Karpas-422 (cell line): Measurements from ENCODE around the gene PCDHB5. TPM values are rescaled to one million over a fixed set of nuclear protein-coding genes. Genes with fewer than 3 reads are reported as not detected.
"Not testable (repeated sequence)": the region's sequence is repeated elsewhere in the genome, so short reads cannot be mapped to it uniquely, and the experiment has no call there.

Experiments
- DNase-seq: peaks from one replicate; pipeline ENCODE4 v3.0.0-alpha.2; 2015
- H2AFZ ChIP-seq: fragments of 200-600 bp; sonication (generic); 2 replicates; pipeline ENCODE4 v1.6.1; 2014; ENCODE audit warnings: antibody characterized with exemption, low read length, mixed read lengths
- H3K27ac ChIP-seq: fragments of 200-600 bp; sonication (generic); 2 replicates; pipeline ENCODE4 v1.5.1; 2014; ENCODE audit warnings: mild to moderate bottlenecking, low read length, moderate library complexity
- H3K27me3 ChIP-seq: fragments of 200-600 bp; sonication (generic); 2 replicates; pipeline ENCODE4 v1.6.1; 2014; ENCODE audit warnings: low read length, mixed read lengths
- H3K36me3 ChIP-seq: fragments of 200-600 bp; sonication (generic); 2 replicates; pipeline ENCODE4 v1.6.1; 2014; ENCODE audit warnings: low read length, mixed read lengths; ENCODE audit not compliant: insufficient read depth
- H3K4me1 ChIP-seq: fragments of 200-600 bp; sonication (generic); 2 replicates; pipeline ENCODE4 v1.6.1; 2014; ENCODE audit warnings: mild to moderate bottlenecking, low read length, mixed read lengths
- H3K4me2 ChIP-seq: fragments of 200-600 bp; sonication (generic); 2 replicates; pipeline ENCODE4 v1.6.1; 2014; ENCODE audit warnings: low read length, low read depth, mild to moderate bottlenecking; ENCODE audit not compliant: poor library complexity, severe bottlenecking
- H3K4me3 ChIP-seq: fragments of 200-600 bp; sonication (generic); 2 replicates; pipeline ENCODE4 v1.5.1; 2014; ENCODE audit warnings: mild to moderate bottlenecking, antibody characterized with exemption, low read length, mixed read lengths
- H3K79me2 ChIP-seq: fragments of 200-600 bp; sonication (generic); 2 replicates; pipeline ENCODE4 v1.6.1; 2014; ENCODE audit warnings: mild to moderate bottlenecking, low read length, mixed read lengths
- H3K9ac ChIP-seq: fragments of 200-600 bp; sonication (generic); 2 replicates; pipeline ENCODE4 v1.6.0; 2014; ENCODE audit warnings: low read length
- H3K9me2 ChIP-seq: fragments of 200-600 bp; sonication (generic), shearing (Covaris generic); replicated peaks from 2 replicates; pipeline ENCODE4 v1.6.0; 2014; ENCODE audit warnings: mild to moderate bottlenecking, low read length, moderate library complexity; ENCODE audit not compliant: insufficient read depth
- H3K9me3 ChIP-seq: fragments of 300-700, 200-600 bp; sonication (generic); 2 replicates; pipeline ENCODE4 v1.6.1; 2014; ENCODE audit warnings: low read length, mixed read lengths
- H4K20me1 ChIP-seq: fragments of 200-600 bp; sonication (generic); 2 replicates; pipeline ENCODE4 v1.6.1; 2014; ENCODE audit warnings: mild to moderate bottlenecking, antibody characterized with exemption, low read length, low read depth; ENCODE audit not compliant: insufficient read depth
- total RNA-seq: library from RNA; depleted of rRNA; stranded (reverse); fragments of >200 nt; shearing (Covaris generic); gene quantifications from 2 replicates; pipeline ENCODE4 v1.2.3, GENCODE V29; 2014; ENCODE audit warnings: low replicate concordance; rRNA removed

Gene PCDHB5
- not detected in 2 replicates for total RNA-seq

- H3K79me2 ChIP-seq, result no peaks in the 10 kb centered on the region
- no peak within 1 kb of the TSS for H3K27ac ChIP-seq
- peak; percentile 62 for DNase-seq
- H3K4me3 ChIP-seq, result no peak within 1 kb of the TSS
- no peaks in the 10 kb centered on the region for H3K36me3 ChIP-seq
- H3K9me2 ChIP-seq, result no peaks in the 10 kb centered on the region
- H3K4me1 ChIP-seq, result no peaks in the 10 kb centered on the region
- no peak within 1 kb of the TSS for H3K9ac ChIP-seq
- H2AFZ ChIP-seq, result no peak within 1 kb of the TSS
- H3K9me3 ChIP-seq, result 0 out of 2 replicates have a peak, but pooled peaks cover 2% of the 10 kb centered on the region
- no peak within 1 kb of the TSS for H3K4me2 ChIP-seq
- no peaks in the 10 kb centered on the region for H3K27me3 ChIP-seq
- no peaks in the 10 kb centered on the region for H4K20me1 ChIP-seq
Observed at GRCh38 chr5:141135030-141135717, at the start of gene PCDHB5. PCDHB5 (plus strand) TSS chr5:141135206; CDS start chr5:141135435, 229 bp downstream.

GRCh38 chr5:141094481-141095262, 40.3 kb upstream of the PCDHB5 start, which contains the start of gene PCDHB2:
PCDHB2 (plus strand) TSS chr5:141094615; CDS start chr5:141094791, 176 bp downstream.
- Histone ChIP-seq H2AFZ (no peak within 1 kb of the TSS), H3K79me2 (no peaks in the 10 kb centered on the region), H3K27me3 (no peaks in the 10 kb centered on the region), H3K4me3 (no peak within 1 kb of the TSS), H3K36me3 (no peaks in the 10 kb centered on the region), H3K27ac (no peak within 1 kb of the TSS), H3K9ac (no peak within 1 kb of the TSS), H3K9me2 (no peaks in the 10 kb centered on the region), H3K4me1 (no peaks in the 10 kb centered on the region), H4K20me1 (no peaks in the 10 kb centered on the region), H3K9me3 (no peaks in the 10 kb centered on the region), H3K4me2 (no peak within 1 kb of the TSS)
- no peak for DNase-seq

- Histone ChIP-seq H3K4me1 (no peaks in the 10 kb centered on the region), H2AFZ (no peak overlapping the region), H3K79me2 (no peaks in the 10 kb centered on the region), H3K27me3 (no peaks in the 10 kb centered on the region), H3K4me3 (no peak overlapping the region), H3K9ac (no peak overlapping the region), H3K4me2 (no peak overlapping the region), H3K9me3 (no peaks in the 10 kb centered on the region), H4K20me1 (no peaks in the 10 kb centered on the region), H3K9me2 (no peaks in the 10 kb centered on the region), H3K36me3 (no peaks in the 10 kb centered on the region), H3K27ac (no peak overlapping the region)
- no peak for DNase-seq
Observed at GRCh38 chr5:141095263-141095641, 39.8 kb upstream of the PCDHB5 start.

- H2AFZ ChIP-seq, H3K9me2 ChIP-seq, H3K36me3 ChIP-seq, H3K27ac ChIP-seq, H3K9me3 ChIP-seq, H3K27me3 ChIP-seq, H3K4me2 ChIP-seq, H3K4me3 ChIP-seq, H3K9ac ChIP-seq, H3K79me2 ChIP-seq, DNase-seq, H4K20me1 ChIP-seq, H3K4me1 ChIP-seq: not testable (repeated sequence)
Observed at GRCh38 chr5:141096181-141096580, 38.8 kb upstream of the PCDHB5 start.

GRCh38 chr5:141096586-141096985, 38.4 kb upstream of the PCDHB5 start:
- not testable (repeated sequence) for H3K27me3 ChIP-seq, H3K9me3 ChIP-seq, H3K36me3 ChIP-seq, H3K27ac ChIP-seq, H3K9me2 ChIP-seq, H3K4me3 ChIP-seq, H3K79me2 ChIP-seq, H3K4me2 ChIP-seq, H3K9ac ChIP-seq, DNase-seq, H4K20me1 ChIP-seq, H2AFZ ChIP-seq, H3K4me1 ChIP-seq

- DNase-seq, result peak; percentile 80
Observed at GRCh38 chr5:141100243-141100805, 34.7 kb upstream of the PCDHB5 start, which contains the start of gene PCDHB3. PCDHB3 (plus strand) TSS chr5:141100473; CDS start chr5:141100650, 177 bp downstream.

GRCh38 chr5:141101059-141101458, 33.9 kb upstream of the PCDHB5 start:
- H2AFZ ChIP-seq, result no peak overlapping the region
- no peak overlapping the region for H3K27ac ChIP-seq
- no peak for DNase-seq
- H3K9me2 ChIP-seq, result no peaks in the 10 kb centered on the region
- H3K27me3 ChIP-seq, result no peaks in the 10 kb centered on the region
- H3K9me3 ChIP-seq, result no peaks in the 10 kb centered on the region
- no peak overlapping the region for H3K4me3 ChIP-seq
- H3K4me1 ChIP-seq, result no peaks in the 10 kb centered on the region
- H3K36me3 ChIP-seq, result no peaks in the 10 kb centered on the region
- H3K4me2 ChIP-seq, result no peak overlapping the region
- no peaks in the 10 kb centered on the region for H4K20me1 ChIP-seq
- no peaks in the 10 kb centered on the region for H3K79me2 ChIP-seq
- no peak overlapping the region for H3K9ac ChIP-seq

More at GRCh38 chr5:141100243-141100805, 34.7 kb upstream of the PCDHB5 start, which contains the start of gene PCDHB3:
- Histone ChIP-seq H3K36me3 (no peaks in the 10 kb centered on the region), H3K79me2 (no peaks in the 10 kb centered on the region), H3K9ac (no peak within 1 kb of the TSS), H3K27me3 (no peaks in the 10 kb centered on the region), H3K9me3 (no peaks in the 10 kb centered on the region), H3K27ac (no peak within 1 kb of the TSS), H3K4me2 (no peak within 1 kb of the TSS), H3K4me1 (no peaks in the 10 kb centered on the region), H3K9me2 (no peaks in the 10 kb centered on the region), H3K4me3 (no peak within 1 kb of the TSS), H4K20me1 (no peaks in the 10 kb centered on the region), H2AFZ (no peak within 1 kb of the TSS)

GRCh38 chr5:141102070-141102469, 32.9 kb upstream of the PCDHB5 start:
- not testable (repeated sequence) for H3K36me3 ChIP-seq, H3K9ac ChIP-seq, H2AFZ ChIP-seq, H3K79me2 ChIP-seq, H3K9me2 ChIP-seq, H3K4me1 ChIP-seq, H3K4me3 ChIP-seq, H4K20me1 ChIP-seq, H3K27ac ChIP-seq, H3K4me2 ChIP-seq, DNase-seq, H3K9me3 ChIP-seq, H3K27me3 ChIP-seq
